Activated T-cell treated with anti-CD3 and anti-CD28 coated beads for 1 hour (primary cell): ENCODE measurements around the gene NT5M.
"Not testable (repeated sequence)": the region's sequence is repeated elsewhere in the genome, so short reads cannot be mapped to it uniquely, and the experiment has no call there.

ENCODE experiments used
- DNase-seq: peaks from one replicate; pipeline ENCODE4 v3.0.0-alpha.2; 2020; ENCODE audit warnings: low read depth

Gene NT5M

GRCh38 chr17:17303010-17303846, at the start of gene NT5M:
Gene NT5M (plus strand): TSS chr17:17303373. CDS start chr17:17303551, 178 bp downstream.
- peak; percentile 60 for DNase-seq

DNA sequence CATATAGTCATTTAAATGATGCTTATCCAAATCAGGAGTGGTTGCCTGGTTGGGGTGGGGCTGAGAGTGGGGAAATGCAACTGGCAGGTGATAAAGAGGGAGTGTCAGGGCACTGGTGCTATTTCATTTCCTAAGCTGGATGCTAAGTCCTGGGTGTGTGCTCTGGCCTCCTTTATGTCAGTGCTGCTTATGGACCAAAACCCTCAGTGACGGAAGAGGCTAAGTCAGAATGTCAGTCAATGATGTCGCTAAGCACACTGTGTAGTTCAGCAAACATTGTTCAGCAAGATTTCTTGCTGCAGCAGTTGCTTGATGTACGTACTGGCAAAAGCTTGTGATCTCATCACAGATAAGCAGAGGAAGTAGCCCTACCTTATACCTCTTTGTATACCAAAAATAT, 49.8 kb upstream of the NT5M start:
- no peak for DNase-seq

- DNase-seq, result no peak
These were observed 49.1 kb upstream of the NT5M start for GRCh38 chr17:17254036-17254435.

GRCh38 chr17:17255689-17256088, 47.5 kb upstream of the NT5M start:
- DNase-seq, result not testable (repeated sequence)

DNA sequence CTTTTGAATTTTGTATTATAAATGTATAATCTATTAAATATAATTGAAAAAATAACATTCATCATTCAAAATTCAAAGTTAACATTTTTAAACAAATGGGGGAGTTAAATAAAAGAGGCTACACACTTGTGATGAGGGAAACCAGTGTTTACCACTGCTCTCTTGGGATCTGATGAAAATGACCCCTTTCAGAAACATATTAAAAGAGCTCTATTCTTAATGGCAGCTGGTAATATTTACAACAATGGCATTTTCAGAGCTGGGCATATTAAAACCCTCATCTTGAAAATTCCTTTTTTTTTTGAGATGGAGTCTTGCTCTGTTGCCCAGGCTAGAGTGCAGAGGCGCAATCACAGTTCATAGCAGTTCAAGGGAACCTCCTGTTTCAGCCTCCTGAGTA, 46.9 kb upstream of the NT5M start:
- DNase-seq, result no peak

DNA sequence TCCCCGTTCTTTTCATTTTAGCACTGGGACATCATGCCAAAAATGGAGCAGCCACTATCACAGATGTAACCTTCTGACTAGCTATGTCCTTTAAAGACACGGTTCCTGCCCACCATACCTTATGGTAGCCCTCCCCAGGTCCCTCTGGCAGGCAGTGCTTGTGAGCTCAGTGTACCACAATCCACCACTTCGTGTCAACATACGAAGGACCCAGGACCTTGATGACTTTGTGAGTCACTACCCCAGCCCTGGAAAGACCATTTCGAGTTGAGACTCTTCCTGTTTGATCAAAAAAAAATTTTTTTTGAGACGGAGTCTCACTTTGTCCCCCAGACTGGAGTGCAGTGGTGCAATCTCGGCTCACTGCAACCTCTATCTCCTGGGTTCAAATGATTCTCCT, 45.2 kb upstream of the NT5M start:
- DNase-seq, result no peak

- DNase-seq, result no peak
These were observed 44.2 kb upstream of the NT5M start for GRCh38 chr17:17258998-17259397.

GRCh38 chr17:17264430-17264829, 38.7 kb upstream of the NT5M start:
- DNase-seq, result no peak

DNA sequence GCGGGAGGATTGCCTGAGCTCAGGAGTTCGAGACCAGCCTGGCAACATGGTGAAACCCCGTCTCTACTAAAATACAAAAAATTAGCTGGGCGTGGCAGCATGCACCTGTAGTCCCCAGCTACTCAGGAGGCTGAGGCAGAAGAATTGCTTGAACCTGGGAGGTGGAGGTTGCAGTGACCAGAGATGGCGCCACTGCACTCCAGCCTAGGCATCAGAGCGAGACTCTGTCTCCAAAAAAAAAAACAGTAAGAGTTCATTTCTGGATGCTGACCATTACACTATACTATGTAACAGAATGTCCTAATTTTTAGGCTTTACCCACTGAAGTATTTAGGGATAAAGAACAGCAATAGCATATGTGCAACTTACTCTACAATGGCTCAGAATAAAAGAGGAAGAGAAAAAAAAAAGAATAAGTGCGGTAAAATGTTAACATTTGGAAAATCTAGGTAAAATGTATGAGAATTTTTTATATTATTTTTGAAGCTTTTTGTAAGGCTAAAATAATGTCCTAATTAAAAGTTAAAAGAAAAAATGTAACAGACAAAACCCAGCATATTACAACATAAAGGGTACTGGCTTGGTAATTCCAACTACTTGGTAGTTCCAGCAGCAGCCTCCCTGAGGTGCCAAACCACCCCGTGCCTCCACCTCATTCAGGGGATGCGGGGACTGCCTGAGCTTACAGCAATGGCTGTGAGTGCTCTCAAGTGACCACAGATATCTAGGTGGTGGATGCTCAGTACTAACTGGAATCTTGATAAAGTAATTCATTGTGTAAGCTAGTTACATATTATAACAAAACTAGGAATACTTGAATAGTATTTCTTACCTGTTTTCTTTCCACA, 33.0 kb upstream of the NT5M start:
- DNase-seq, result no peak

DNA sequence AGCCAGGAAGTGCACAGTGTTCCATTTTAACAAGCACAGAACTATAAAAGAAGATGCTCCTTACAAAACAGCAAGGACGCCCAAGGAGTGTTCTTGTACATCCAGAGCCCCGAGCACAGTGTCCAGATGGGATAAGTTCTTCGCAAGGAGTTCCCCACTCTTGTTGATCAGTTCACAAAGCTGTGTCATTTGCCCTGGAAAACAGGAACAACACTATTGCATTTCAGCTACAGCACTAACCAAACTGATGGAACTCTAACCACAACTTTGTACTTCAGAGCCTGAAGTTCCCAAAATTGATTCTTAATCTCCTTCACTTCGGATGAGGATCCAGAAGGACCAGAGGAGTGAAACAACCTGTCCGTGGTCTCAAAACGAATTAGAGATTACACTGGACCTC, 27.2 kb upstream of the NT5M start:
- DNase-seq, result no peak

DNA sequence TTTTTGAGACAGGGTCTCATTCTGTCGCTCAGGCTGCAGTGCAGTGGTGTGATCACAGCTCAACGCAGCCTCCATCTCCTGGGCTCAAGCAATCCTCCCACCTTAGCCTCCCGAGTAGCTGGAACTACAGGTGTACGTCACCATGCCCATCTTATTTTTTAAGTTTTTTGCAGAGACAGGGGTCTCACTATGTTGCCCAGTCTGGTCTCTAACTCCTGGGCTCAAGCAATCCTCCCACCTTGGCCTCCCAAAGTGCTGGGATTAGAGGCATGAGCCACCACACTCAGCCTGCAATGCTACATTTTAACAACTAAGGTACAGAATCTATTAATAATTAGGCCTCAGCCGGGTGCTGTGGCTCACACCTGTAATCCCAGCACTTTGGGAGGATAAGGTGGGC, 25.7 kb upstream of the NT5M start:
- not testable (repeated sequence) for DNase-seq

- DNase-seq, result no peak
These were observed 23.9 kb upstream of the NT5M start for GRCh38 chr17:17279316-17279715.

DNA sequence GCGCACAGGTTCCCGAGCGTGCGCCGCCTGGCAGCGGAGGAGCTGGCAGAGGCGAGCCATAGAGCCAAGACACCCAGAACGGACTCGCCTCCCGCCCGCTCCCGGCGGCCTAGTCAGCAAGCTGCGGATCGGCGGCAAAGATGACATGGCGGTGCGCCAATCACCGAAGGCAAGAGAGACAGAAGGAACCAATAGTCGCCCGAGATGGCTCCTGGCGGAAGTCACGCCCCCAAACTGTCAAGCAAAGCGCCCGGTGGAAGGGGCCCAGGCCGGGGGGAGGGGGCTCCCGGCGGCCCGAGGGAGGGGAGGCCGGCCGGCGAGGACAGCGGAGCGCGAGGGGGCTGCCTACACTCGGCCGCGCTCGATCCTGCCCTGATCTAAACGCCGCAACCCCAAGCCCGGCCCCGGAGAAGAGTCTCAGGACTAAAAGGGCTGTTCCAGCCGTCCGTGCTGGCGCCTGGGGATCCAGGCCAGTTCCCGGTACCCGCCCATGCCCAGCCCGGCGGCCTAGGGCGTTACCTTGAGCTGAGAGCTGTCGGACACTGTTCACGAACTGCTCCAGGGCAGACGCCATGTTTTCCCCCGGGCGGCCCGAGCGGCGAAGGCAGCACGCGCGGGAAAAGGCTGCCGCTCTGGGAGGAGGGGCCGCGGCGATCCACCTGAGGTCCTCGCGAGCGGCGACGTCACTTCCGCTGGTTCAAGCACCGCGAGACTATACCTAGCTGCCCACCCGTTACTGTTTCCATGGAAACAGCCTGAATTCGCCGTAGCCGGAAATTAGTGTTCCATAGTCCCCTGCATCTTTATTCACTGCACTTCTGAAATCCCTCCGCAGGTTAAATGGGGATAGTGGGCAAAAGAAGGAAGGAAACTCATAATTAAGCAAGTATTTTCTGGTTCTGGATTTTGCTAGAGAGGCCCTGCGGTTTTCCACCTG, 22.3 kb upstream of the NT5M start, which contains the start of gene COPS3:
COPS3 (minus strand) TSS at position 634 of the 937 bp plus-strand sequence; CDS start at position 574, 60 bp downstream.
- DNase-seq, result peak; percentile 93

- no peak for DNase-seq
These were observed 17.2 kb upstream of the NT5M start for GRCh38 chr17:17285951-17286350.

DNA sequence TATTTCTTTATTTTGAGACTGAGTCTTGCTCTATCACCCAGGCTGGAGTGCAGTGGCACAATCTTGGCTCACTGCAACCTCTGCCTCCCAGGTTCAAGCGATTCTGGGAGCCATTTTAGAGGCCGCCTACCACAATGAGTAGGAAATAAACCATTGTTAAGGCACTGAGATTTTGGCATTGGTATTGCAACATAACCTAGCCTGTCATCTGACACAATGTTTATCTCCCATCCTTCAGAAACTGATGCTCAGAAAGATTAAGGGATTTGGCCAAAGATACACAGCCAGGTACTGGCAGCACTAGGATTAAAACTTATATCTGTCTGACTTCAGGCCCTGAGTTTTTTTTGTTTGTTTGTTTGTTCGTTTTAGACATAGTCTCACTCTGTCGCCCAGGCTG, 14.1 kb upstream of the NT5M start:
- no peak for DNase-seq

- DNase-seq, result no peak
These were observed 13.5 kb upstream of the NT5M start for GRCh38 chr17:17289701-17290100.

- no peak for DNase-seq
These were observed 8.0 kb upstream of the NT5M start for GRCh38 chr17:17295141-17295540.

GRCh38 chr17:17297217-17297616, 6.0 kb upstream of the NT5M start:
- DNase-seq, result no peak

- DNase-seq, result no peak
These were observed 5.1 kb upstream of the NT5M start for GRCh38 chr17:17298108-17298507.

DNA sequence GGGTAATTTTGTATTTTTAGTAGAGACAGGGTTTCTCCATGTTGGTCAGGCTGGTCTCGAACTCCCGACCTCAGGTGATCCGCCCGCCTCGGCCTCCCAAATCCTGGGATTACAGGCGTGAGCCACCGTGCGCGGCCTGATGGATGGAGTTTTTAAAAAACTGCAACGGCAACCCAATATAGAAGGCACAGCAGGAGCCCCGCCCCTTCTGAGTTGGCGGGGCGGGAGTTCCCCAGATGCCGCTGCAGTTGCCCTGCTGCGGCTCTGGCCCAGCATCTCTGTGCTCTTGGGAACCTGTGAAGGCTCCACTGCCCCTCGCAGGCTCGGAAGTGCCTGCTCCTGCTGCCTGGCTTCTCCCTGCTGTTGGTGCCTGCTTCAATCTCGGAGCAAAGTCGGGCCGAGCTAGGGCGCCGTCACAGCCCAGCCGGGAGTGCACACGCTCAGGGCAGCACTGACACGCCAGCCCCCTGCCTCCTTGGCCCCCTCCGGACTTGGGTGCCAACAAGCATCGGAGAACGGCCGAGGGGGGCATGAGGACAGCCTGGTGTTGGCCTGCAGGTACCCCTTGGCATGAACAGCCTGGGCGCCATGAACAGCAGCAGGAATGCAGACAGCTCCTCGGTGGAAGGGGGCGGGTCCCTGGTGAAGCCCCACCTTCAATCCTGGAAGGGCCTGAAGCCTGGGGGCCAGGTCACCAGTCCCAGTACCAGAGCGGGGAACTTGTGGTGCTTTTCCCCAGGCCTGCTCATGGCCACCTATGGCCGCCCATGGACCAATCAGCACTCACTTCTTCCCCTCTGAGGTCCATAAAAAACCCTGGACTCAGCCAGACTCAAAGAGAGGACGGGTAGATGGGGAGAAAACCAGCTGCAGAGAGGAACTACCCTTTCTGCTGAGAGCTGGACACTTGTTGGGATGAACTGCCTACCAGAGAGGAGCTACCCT, 2.3 kb upstream of the NT5M start:
- peak; percentile 33 for DNase-seq

- not testable (repeated sequence) for DNase-seq
These were observed 1.5 kb upstream of the NT5M start for GRCh38 chr17:17301659-17302058.
